GM18511 (cell line): ENCODE measurements around the gene PSMB10.
"Not testable (repeated sequence)": the region's sequence is repeated elsewhere in the genome, so short reads cannot be mapped to it uniquely, and the experiment has no call there.

Experiments
- ATAC-seq: cut with Tn5 transposase; IDR thresholded peaks from one replicate; pipeline ENCODE4 v1.9.1; 2021; ENCODE audit warnings: mild to moderate bottlenecking, moderate library complexity; ENCODE audit not compliant: unreplicated experiment

PSMB10 gene

GRCh38 chr16:67936124-67936879, at the start of gene PSMB10:
TSS of gene PSMB10 (minus strand) at chr16:67936850. CDS start at chr16:67936749, 101 bp downstream.
- peak; percentile 7 for ATAC-seq

DNA sequence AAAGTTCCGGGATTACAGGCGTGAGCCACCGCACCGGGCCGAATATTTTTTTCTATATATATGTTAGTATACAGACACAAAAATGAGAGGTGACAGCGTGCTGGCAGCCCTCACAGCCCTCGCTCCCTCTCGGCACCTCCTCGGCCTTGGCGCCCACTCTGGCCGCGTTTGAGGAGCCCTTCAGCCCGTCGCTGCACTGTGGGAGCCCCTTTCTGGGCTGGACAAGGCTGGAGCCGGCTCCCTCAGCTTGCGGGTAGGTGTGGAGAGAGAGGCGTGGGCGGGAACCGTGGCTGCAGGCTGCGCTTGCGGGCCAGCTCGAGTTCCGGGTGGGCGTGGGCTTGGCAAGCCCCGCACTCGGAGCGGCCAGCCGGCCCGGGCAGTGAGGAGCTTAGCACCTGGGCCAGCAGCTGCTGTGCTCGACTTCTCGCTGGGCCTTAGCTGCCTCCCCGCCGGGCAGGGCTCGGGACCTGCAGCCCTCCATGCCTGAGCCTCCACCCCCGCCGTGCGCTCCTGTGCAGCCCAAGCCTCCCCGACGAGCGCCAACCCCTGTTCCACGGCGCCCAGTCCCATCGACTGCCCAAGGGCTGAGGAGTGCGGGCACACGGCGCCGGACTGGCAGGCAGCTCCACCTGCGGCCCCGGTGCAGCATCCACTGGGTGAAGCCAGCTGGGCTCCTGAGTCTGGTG, 45.5 kb upstream of the PSMB10 start:
- ATAC-seq: no peak

DNA sequence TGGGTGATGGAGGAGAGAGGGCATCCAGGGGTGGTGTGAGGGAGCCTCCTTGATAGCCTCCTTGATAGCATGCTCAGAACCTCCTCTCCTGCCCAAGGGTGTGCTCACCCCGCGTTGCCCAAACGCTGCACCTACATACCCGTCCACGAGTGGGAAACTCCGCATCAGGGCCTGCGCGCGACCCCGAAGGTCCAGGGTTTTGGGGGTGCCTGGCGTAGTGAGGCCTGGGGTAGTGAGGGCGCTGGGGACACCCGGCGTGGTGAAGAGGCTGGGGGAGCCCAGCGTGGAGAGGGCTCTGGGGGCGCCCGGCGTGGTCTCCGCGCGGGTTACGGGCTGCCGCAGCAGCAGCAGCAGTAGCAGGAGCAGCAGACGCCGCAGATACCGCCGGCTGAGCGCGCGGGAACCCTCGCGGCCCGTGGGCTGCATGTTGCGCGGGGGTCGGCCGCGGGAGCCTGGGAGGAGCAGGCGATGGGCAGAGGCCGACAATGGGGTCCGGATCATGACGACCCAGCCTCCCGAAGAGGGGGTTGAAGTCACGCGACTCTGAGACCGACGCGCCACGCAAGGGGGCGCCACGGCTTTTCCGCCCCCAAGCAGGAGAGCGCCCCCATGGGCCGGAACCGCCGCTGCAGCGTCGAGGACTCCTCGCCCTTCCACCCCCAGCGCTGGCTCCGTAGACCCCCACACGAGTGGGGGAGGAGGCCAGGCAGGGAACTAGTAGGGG, 43.5 kb upstream of the PSMB10 start, which contains the start of gene DPEP3:
DPEP3 (minus strand) TSS at position 545 of the 724 bp plus-strand sequence; CDS start at position 426, 119 bp downstream.
- ATAC-seq: no peak

- no peak for ATAC-seq
These were observed 41.0 kb upstream of the PSMB10 start for GRCh38 chr16:67977469-67978227.

- ATAC-seq: no peak
These were observed 40.4 kb upstream of the PSMB10 start for GRCh38 chr16:67977005-67977404.

- no peak for ATAC-seq
These were observed 39.6 kb upstream of the PSMB10 start for GRCh38 chr16:67976205-67976604.

DNA sequence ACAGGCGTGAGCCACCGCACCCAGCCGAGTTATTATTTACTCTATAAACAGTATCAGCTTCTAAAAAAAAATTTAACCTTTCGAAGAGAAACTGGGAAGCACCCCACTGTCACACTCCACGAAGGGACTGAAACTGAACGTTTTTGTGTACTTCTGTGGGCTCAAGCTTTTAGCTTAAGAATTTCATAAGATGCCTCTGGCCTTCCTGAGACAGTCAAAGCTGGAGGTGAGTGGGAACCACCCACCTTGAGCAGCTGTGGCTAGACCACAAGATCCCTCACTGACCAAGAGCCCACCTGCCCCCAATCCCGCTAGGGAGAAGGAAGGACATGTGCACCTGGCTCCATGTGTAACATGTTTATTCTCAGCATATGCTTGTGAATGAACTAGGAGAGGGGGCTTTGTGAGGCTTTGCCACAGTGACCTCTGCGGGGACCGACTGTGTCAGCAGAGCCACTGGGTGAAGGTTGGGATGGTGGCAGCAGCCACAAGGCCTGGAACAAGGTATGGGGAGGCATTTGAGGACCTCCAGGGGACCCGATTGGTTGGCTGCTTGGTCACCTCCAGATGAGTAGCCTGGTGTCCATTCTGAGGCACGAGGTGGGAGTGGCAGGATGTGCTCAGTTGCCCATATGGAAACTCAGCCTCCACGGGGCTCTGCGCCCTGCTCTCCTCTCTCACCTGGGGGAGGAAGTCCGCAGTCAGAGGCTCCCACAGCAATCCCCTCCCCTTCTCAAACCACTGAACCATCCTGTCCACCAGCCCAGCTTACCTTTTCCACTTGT, 38.9 kb upstream of the PSMB10 start:
- ATAC-seq: no peak

- ATAC-seq: not testable (repeated sequence)
These were observed 35.6 kb upstream of the PSMB10 start for GRCh38 chr16:67972285-67972684.

GRCh38 chr16:67971111-67971510, 34.5 kb upstream of the PSMB10 start:
- no peak for ATAC-seq

GRCh38 chr16:67969254-67970039, 32.8 kb upstream of the PSMB10 start:
- peak; percentile 11 for ATAC-seq

GRCh38 chr16:67968400-67969253, 32.0 kb upstream of the PSMB10 start, which contains the start of gene SLC12A4:
TSS of gene SLC12A4 (minus strand) at chr16:67968637. CDS start at chr16:67968553, 84 bp downstream.
- ATAC-seq: peak; percentile 83

GRCh38 chr16:67967958-67968399, 31.3 kb upstream of the PSMB10 start:
- ATAC-seq: peak; percentile 40

- ATAC-seq: peak; percentile 11
These were observed 30.7 kb upstream of the PSMB10 start for GRCh38 chr16:67967183-67967957.

GRCh38 chr16:67966549-67967182, 30.0 kb upstream of the PSMB10 start:
- ATAC-seq: no peak

GRCh38 chr16:67965668-67966548, 29.3 kb upstream of the PSMB10 start:
- no peak for ATAC-seq
